ENCODE results near the gene C8A.

C8A gene

GRCh38 chr1:56898879-56899278 lies 44.3 kb downstream of the C8A start:
- Histone ChIP-seq H3K27me3 (no peaks in the 10 kb centered on the region), H3K4me1 (ENCODE audit: control insufficient read depth in 1 of 2, insufficient read depth in 1 of 2, low read depth in 1 of 2, low read length in 1 of 2) (no peaks in the 10 kb centered on the region), H3K4me3 (ENCODE audit: low read depth in 1 of 2, low read length in 1 of 2) (no peak overlapping the region), H3K27ac (no peak overlapping the region), H3K9me3 (no peaks in the 10 kb centered on the region), H3K36me3 (no peaks in the 10 kb centered on the region)
- TF ChIP-seq CTCF (IDR thresholded peaks at IDR 0.05): no peak

- Histone ChIP-seq H3K36me3 (no peaks in the 10 kb centered on the region), H3K27me3 (no peaks in the 10 kb centered on the region), H3K27ac (no peak overlapping the region), H3K4me1 (ENCODE audit: control insufficient read depth in 1 of 2, insufficient read depth in 1 of 2, low read depth in 1 of 2, low read length in 1 of 2) (no peaks in the 10 kb centered on the region), H3K4me3 (ENCODE audit: low read depth in 1 of 2, low read length in 1 of 2) (no peak overlapping the region), H3K9me3 (no peaks in the 10 kb centered on the region)
- TF ChIP-seq CTCF (IDR thresholded peaks at IDR 0.05): no peak
Measured at GRCh38 chr1:56901716-56902115, 47.1 kb downstream of the C8A start.

GRCh38 chr1:56903778-56904177 lies 49.2 kb downstream of the C8A start:
- H3K36me3 ChIP-seq: no peaks in the 10 kb centered on the region
- no peaks in the 10 kb centered on the region for H3K9me3 ChIP-seq
- H3K4me1 ChIP-seq (ENCODE audit: control insufficient read depth in 1 of 2, insufficient read depth in 1 of 2, low read depth in 1 of 2, low read length in 1 of 2): peaks cover 0 to 1% of the 10 kb centered on the region in 2 experiments
- H3K27me3 ChIP-seq: no peaks in the 10 kb centered on the region
- H3K4me3 ChIP-seq (ENCODE audit: low read depth in 1 of 2, low read length in 1 of 2): no peak overlapping the region
- TF ChIP-seq CTCF (IDR thresholded peaks at IDR 0.05): no peak
- H3K27ac ChIP-seq: no peak overlapping the region

- TF ChIP-seq CTCF (IDR thresholded peaks at IDR 0.05): no peak
- H3K27me3 ChIP-seq: no peaks in the 10 kb centered on the region
- no peaks in the 10 kb centered on the region for H3K9me3 ChIP-seq
- no peak overlapping the region for H3K4me3 ChIP-seq (ENCODE audit: low read depth in 1 of 2, low read length in 1 of 2)
- peaks cover 0 to 6% of the 10 kb centered on the region in 2 experiments for H3K4me1 ChIP-seq (ENCODE audit: control insufficient read depth in 1 of 2, insufficient read depth in 1 of 2, low read depth in 1 of 2, low read length in 1 of 2)
- H3K27ac ChIP-seq: no peak overlapping the region
- H3K36me3 ChIP-seq: no peaks in the 10 kb centered on the region
Measured at GRCh38 chr1:56904663-56905397, 50.2 kb downstream of the C8A start.

DNA sequence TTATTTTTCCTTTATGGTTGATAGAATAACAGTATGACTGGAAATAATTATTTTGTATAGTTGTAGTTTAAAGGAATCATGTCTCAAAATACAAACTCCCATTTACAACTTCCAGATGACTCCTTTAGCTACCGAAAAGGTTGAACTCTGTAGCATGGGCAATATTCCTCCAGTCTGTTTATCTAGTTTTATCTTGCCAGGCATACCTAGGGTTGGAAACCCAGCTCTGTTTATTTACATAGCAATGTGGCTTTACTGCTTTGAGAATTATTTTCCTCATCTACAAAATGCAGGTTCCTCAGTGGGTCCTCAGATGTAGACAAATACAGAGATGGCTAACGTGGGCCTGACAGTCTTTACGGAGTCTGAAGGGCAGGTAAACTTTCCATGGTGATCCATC lies 51.1 kb downstream of the C8A start:
- H3K4me1 ChIP-seq (ENCODE audit: control insufficient read depth in 1 of 2, insufficient read depth in 1 of 2, low read depth in 1 of 2, low read length in 1 of 2): peaks cover 0 to 11% of the 10 kb centered on the region in 2 experiments
- no peak overlapping the region for H3K4me3 ChIP-seq (ENCODE audit: low read depth in 1 of 2, low read length in 1 of 2)
- H3K9me3 ChIP-seq: no peaks in the 10 kb centered on the region
- no peak for TF ChIP-seq CTCF (IDR thresholded peaks at IDR 0.05)
- no peak overlapping the region for H3K27ac ChIP-seq
- no peaks in the 10 kb centered on the region for H3K27me3 ChIP-seq
- H3K36me3 ChIP-seq: no peaks in the 10 kb centered on the region

Measured in neutrophil (primary cell).